GM18511 (cell line): ENCODE results near the gene NAP1L1.

ENCODE experiments used
- ATAC-seq: cut with Tn5 transposase; IDR thresholded peaks from one replicate; pipeline ENCODE4 v1.9.1; 2021; ENCODE audit warnings: mild to moderate bottlenecking, moderate library complexity; ENCODE audit not compliant: unreplicated experiment

NAP1L1 gene

GRCh38 chr12:76041406-76041805 lies 43.1 kb downstream of the NAP1L1 start:
- no peak for ATAC-seq

GRCh38 chr12:76040461-76040860 lies 44.0 kb downstream of the NAP1L1 start:
- no peak for ATAC-seq

- no peak for ATAC-seq
Measured at GRCh38 chr12:76038176-76038575, 46.3 kb downstream of the NAP1L1 start.

DNA sequence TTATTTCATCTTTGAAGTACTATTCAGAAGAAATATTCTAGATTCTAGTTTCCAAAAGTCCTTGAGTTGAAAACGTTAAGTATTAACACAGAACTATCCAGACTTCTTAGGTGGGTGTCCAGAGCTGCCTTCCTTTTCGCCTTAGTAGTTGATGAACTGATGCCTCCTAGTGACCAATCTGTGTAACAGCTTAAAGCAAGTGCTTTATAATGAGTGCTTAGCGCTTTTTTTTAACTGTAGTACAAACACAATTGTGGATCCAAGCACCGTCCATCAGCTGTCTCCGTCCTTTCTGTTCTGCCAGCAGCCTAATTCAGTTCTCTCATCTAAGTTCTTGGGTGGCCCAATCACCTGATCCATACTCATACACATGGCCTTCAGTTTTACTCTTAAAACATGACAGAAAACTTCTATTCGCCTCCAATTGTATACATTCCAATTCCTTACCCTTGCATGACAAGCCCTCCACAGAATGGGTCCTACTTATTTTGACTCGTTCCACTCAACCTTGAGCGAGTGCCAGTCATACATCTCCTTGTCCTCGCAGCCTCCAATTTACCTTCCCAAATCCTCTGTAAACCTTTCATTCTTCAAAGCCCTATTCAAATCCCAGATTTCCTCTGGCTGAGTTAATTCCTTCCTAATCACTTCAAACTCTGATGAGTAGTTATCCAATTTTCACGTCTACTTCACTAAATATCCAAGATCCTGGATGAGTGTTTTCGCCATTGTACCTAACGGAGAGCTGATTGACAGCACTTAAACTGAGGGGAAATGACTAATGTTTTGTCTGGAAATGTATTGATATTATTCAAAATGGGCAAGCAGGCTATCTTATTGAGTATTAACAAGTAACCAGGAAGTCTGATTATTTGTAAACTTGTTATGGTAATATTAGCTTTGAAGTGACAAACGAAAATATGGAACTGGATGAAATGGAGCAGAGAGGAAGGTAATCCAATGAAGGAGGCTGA lies 47.1 kb downstream of the NAP1L1 start:
- ATAC-seq = peak; percentile 55

GRCh38 chr12:76035045-76035444 lies 49.4 kb downstream of the NAP1L1 start:
- ATAC-seq = no peak

GRCh38 chr12:76033081-76034011 lies 51.1 kb downstream of the NAP1L1 start:
- ATAC-seq = no peak

- peak; percentile 33 for ATAC-seq
Measured at GRCh38 chr12:76032043-76032981, 52.2 kb downstream of the NAP1L1 start.

GRCh38 chr12:76031414-76032042 lies 53.0 kb downstream of the NAP1L1 start, which contains the start of gene PHLDA1:
Gene PHLDA1, minus strand, starts transcription at chr12:76031776.
- peak; percentile 81 for ATAC-seq

DNA sequence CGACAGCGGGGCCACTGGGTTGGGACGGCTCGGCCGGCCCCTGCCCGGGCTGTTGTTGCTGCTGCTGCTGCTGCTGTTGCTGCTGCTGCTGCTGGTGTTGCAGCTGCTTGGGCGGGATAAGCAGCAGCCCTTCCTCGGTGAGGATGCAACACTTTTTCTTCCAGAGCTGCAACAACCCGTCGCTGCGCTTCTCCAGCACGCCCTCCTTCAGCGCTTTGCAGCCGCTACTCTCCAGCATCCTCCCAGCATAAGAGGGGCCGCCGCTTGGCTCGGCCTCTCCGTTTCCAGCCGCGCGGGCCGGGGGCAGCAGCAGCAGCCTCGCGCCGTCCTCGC lies 53.4 kb downstream of the NAP1L1 start:
- peak; percentile 22 for ATAC-seq

- ATAC-seq = no peak
Measured at GRCh38 chr12:76030341-76031080, 54.0 kb downstream of the NAP1L1 start.

GRCh38 chr12:76029982-76030340 lies 54.5 kb downstream of the NAP1L1 start:
- no peak for ATAC-seq

DNA sequence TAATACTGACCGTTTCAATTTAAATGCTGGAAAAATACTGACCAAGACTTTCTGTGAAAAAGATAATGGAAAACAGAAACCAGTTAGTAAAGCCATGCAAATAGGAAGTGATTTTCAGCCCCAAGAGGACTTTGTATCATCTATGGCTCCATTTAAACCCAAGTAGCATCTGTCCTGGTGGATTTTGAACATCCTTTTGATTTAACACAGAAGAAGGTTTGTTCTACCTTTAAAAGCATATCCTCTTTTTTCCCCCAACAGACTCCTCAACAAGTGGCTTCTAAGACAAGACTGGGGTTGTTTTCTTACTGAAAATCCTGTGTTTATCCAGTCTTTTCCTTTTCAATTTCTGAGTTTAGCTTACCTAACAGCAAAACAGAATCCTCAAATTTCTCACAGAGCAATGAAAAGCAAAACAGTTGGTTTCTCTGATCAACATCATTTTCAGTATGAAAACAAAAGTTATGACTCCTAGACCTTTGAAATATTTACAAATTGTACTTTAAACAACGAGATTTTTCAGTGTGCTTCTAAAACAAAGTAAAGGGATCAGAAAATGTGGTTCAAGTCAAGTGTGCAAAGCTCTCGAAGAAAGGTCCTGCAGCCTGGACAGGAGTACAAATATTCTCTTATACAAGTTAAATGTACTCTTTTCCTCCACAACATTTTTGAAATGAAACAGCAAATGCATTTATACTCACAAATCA lies 55.8 kb downstream of the NAP1L1 start:
- no peak for ATAC-seq

DNA sequence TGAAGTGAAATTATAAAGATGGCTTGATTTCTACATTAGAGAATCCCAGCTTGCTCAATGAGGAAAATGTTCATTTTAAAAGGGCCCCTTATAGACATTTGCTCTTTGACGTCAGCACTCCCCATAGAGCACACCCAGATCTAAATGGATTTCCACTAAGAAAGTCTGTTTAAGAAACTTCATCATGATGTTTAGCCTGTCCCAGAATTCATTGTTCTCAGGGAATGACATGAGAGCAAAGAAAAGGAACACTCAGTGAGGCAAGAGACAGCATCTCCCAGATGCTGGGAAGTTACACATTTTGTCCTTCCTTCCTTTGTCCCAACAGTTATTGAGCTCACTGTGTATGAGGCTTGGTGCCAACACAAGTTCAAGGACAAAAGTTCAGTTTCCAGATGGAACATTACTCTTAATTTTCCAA lies 57.8 kb downstream of the NAP1L1 start:
- no peak for ATAC-seq

DNA sequence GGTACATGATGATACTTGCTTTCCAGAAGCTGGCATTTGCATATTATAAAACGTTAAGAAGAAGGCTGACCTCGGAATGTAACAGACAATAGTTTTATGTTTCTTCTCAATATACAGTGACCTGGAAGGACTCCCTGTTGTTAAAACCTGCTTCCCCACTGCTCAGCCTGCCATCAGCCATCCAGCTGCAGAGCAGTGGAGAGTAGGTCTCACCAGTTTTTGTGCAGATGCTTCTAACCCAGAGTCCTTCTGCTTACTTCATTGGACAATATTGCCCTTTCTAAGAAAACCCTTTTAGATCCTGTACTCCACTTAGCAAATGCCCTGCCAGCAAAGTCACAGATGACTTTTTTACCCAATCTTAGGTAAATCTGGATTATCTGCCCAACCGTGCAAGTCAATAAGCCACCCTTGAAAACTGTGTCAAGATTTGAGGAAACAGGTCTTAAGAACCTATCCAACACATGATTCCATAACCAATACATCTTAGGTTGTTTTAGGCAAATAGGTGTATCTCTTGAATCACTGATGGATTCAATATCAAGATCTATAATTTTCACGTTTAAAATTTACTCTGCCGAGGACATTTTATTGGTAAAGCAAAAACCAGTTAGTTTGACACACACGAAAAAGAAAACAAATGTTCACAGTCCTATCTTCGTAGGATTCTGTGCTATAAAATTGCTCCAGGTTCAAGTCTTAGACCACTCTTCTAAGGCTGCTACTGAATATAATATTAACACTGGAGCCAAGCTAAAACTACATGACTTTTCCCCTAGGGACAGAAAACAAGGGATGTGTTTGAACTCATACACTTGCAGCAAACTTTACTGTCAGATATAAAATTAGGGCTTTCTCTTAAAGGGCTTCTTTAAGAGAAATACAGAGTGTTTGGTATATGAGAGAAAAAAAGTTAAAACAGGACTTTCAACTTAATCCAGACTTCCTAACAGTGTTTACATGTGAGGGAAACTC lies 58.6 kb downstream of the NAP1L1 start:
- ATAC-seq = no peak

DNA sequence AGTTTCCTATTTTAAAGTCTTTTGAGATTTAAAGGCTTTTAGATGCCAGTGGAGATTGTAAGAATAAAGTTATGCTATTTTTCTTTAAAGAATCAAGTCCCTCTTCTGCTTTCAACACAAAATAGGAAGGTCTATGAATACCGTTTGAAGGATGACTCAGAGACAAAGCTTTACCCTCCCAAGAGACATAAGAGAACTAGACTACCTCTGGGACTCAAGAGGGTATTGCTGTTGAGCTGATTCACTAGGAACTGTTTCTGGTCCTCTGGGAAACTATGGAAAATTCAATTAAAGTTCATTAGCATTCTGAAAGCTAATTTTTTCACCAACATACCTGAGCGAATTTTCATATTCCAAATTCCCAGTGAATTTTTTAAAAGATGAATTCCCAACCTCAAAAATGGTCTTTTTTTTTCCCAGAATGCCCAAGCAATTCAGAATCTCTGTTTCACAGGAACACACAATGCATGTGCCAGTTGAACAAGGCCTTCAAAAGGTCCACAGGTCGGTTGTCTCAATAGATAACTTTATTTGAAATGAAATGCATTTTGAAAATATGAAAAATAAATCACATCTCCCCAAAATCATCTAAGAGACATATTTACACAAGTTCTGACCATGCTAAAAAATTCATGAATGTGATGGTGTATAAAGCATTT lies 59.4 kb downstream of the NAP1L1 start:
- ATAC-seq = no peak

DNA sequence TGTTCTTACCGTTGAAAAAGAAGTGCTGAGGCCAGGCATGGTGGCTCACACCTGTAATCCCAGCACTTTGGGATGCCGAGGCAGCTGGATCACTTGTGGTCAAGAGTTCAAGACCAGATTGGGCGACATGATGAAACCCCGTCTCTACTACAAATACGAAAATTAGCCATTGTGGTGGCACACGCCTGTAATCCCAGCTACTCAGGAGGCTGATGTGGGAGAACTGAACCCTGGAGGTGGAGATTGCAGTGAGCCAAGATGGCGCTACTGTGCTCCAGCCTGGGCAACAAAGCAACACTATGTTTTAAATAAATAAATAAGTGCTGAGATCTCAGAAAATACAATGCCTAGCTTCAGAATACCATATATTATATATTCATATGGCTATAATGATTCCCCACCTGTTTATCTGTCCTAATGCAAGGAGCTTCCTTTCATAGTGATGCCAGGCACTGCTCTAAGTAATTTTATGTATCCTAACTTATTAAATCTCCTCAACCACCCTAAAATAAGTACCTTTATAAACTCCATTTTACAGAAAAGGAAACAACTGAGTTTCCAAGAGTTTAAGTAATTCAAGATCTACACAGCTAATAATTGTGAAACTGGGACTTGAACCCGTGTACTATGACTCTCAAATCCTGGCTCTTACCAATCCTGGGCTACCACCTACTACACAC lies 60.2 kb downstream of the NAP1L1 start:
- ATAC-seq = no peak
